ENCODE measurements around the gene UGT2B17. TPM values are rescaled to one million over a fixed set of nuclear protein-coding genes. Genes with fewer than 3 reads are reported as not detected.

Gene UGT2B17
- total and polyA plus RNA-seq, 2 of the 13 experiments (the other 11 are each of a cell fraction or from before 2014, with no cell fraction given): not detected

DNA sequence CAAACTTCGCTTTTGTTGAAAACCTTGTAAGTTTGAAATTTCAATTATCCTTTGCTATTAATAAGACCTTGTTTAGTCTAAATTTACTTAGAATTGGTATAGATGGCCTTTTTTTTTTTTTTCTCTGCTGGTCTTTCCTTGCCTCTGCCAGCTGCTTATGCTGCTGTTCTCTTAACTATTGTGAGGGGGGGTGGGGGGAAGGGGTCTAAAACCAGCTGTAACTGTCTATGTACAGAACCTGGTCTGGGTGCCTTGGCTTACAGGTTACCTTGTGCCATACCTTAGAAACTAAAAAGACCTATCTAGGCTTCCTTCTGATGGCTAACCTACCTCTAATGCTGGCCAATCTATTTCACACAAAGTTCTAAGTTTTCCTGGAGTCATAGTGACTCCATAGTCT lies 1.0 kb downstream of the UGT2B17 start:
- ATAC-seq: no peak
- Histone ChIP-seq H3K27ac (ENCODE audit: extremely low read length, insufficient read depth, low read length) (no peak overlapping the region), H4K20me1 (ENCODE audit: insufficient read depth, low read length) (no peaks in the 10 kb centered on the region), H3K4me1 (ENCODE audit: insufficient read depth, low read length) (no peaks in the 10 kb centered on the region), H3K9ac (ENCODE audit: insufficient read depth, low read depth, low read length) (no peak overlapping the region), H3K4me2 (ENCODE audit: low read depth, low read length) (no peak overlapping the region), H3K79me2 (ENCODE audit: insufficient read depth, low read length) (no peaks in the 10 kb centered on the region), H3K4me3 (replicated peaks in 1 of 3; ENCODE audit: insufficient read depth in 1 of 3, low read depth in 2 of 3, low read length in 3 of 3) (no peak overlapping the region), H3K36me3 (replicated peaks in 1 of 2; ENCODE audit: control insufficient read depth in 1 of 2, insufficient read depth in 2 of 2, low read length in 2 of 2) (no peaks in the 10 kb centered on the region), H3K9me3 (ENCODE audit: low read length) (no peaks in the 10 kb centered on the region), H2AFZ (ENCODE audit: low read length) (no peak overlapping the region), H3K27me3 (ENCODE audit: control insufficient read depth in 1 of 2, insufficient read depth in 2 of 2, low read length in 2 of 2) (no peaks in the 10 kb centered on the region)
- CTCF ChIA-PET (ENCODE audit: low intra/inter-chr PET ratio, low total read pairs): no interaction called here
- no peak for DNase-seq (ENCODE audit: low spot score)
- TF ChIP-seq ZNF292 (CRISPR knock-in tag; IDR thresholded peaks at IDR 0.05; ENCODE audit: borderline replicate concordance, low read depth): no peak
- no peak for TF ChIP-seq ZNF660 (CRISPR knock-in tag; IDR thresholded peaks at IDR 0.05; ENCODE audit: borderline replicate concordance, low read depth)
- TF ChIP-seq FOXP1 (IDR thresholded peaks at IDR 0.05): no peak
- TF ChIP-seq FOXP1 (CRISPR knock-in tag; IDR thresholded peaks at IDR 0.05): no peak
- no peak for TF ChIP-seq ZBTB10 (CRISPR knock-in tag; IDR thresholded peaks at IDR 0.05; ENCODE audit: borderline replicate concordance)
- BruUV-seq (replicated peaks): no TSS peak
- POLR2A ChIA-PET: no interaction called here
- FAIRE-seq: no peak
- WGBS (ENCODE audit: low lambda C conversion rate): 95% methylated on average over 1 of the region's 1 CpG
- in situ Hi-C loops (cut with HindIII; ENCODE audit: extremely low pct_ligation_motif_present, low pct_unique_long_range_greater_than_20kb) (no loop called here), intact Hi-C loops (cut with micrococcal nuclease; ENCODE audit: unreplicated experiment) (no loop called here)

DNA sequence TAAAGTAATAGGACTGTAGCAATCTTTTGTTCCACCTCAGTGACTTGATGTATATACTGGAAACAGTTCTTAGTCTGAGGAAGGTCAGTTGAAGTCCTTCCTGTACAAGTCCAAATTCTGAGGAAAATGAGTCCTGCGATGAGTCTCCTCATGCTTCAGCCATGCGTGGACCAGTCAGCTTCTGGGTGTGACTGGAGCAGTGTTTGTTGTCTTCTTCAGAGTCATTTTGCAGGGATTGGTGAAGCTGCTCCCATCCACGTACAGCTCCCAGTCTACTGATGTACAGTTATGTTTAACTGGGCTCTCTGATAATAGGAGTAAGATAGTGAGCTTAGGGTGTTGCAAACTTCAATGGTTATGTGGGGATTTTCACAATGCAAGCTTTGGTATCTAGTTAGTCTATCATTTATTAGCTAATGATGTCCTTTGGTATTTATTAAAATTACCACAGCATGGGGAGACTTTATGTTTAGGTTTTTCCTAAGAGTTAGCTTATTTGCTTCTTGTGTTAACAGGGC lies 3.4 kb downstream of the UGT2B17 start:
- ATAC-seq (no peak), DNase-seq (ENCODE audit: low spot score) (no peak), FAIRE-seq (no peak)
- ChIA-PET POLR2A (no interaction called here), CTCF (ENCODE audit: low intra/inter-chr PET ratio, low total read pairs) (no interaction called here)
- no peak overlapping the region for H3K27ac ChIP-seq (ENCODE audit: extremely low read length, insufficient read depth, low read length)
- no CpG with 5 or more reads among the region's 3 CpGs for WGBS (ENCODE audit: low lambda C conversion rate)
- H3K4me1 ChIP-seq (ENCODE audit: insufficient read depth, low read length): no peaks in the 10 kb centered on the region
- H3K9ac ChIP-seq (ENCODE audit: insufficient read depth, low read depth, low read length): no peak overlapping the region
- no peak overlapping the region for H2AFZ ChIP-seq (ENCODE audit: low read length)
- no TSS peak for BruUV-seq (replicated peaks)
- H3K4me2 ChIP-seq (ENCODE audit: low read depth, low read length): no peak overlapping the region
- H3K79me2 ChIP-seq (ENCODE audit: insufficient read depth, low read length): no peaks in the 10 kb centered on the region
- H4K20me1 ChIP-seq (ENCODE audit: insufficient read depth, low read length): no peaks in the 10 kb centered on the region
- in situ Hi-C loops (cut with HindIII; ENCODE audit: extremely low pct_ligation_motif_present, low pct_unique_long_range_greater_than_20kb): no loop called here
- intact Hi-C loops (cut with micrococcal nuclease; ENCODE audit: unreplicated experiment): no loop called here
- no peaks in the 10 kb centered on the region for H3K36me3 ChIP-seq (replicated peaks in 1 of 2; ENCODE audit: control insufficient read depth in 1 of 2, insufficient read depth in 2 of 2, low read length in 2 of 2)
- no peaks in the 10 kb centered on the region for H3K9me3 ChIP-seq (ENCODE audit: low read length)
- no peaks in the 10 kb centered on the region for H3K27me3 ChIP-seq (ENCODE audit: control insufficient read depth in 1 of 2, insufficient read depth in 2 of 2, low read length in 2 of 2)
- no peak overlapping the region for H3K4me3 ChIP-seq (replicated peaks in 1 of 3; ENCODE audit: insufficient read depth in 1 of 3, low read depth in 2 of 3, low read length in 3 of 3)
- no peak for TF ChIP-seq HINFP (CRISPR knock-in tag; IDR thresholded peaks at IDR 0.05; ENCODE audit: low read depth)
- TF ChIP-seq, protein P1, sequence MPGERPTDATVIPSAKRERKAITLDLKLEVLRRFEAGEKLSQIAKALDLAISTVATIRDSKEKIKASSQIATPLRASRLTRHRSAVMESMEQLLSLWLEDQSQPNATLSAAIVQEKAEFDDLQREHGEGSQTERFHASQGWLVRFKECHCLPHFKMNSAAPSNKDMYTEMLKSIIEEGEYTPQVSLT (CRISPR knock-in tag; IDR thresholded peaks at IDR 0.05; ENCODE audit: borderline replicate concordance, low read depth): no peak
- TF ChIP-seq ZNF598 (CRISPR knock-in tag; IDR thresholded peaks at IDR 0.05; ENCODE audit: borderline replicate concordance): no peak
- no peak for TF ChIP-seq ZNF563 (CRISPR knock-in tag; IDR thresholded peaks at IDR 0.05)
- TF ChIP-seq SATB2 (CRISPR knock-in tag; IDR thresholded peaks at IDR 0.05): no peak
- TF ChIP-seq ZNF616 (CRISPR knock-in tag; IDR thresholded peaks at IDR 0.05; ENCODE audit: low read depth): no peak
- no peak for TF ChIP-seq SAP130 (CRISPR knock-in tag; IDR thresholded peaks at IDR 0.05; ENCODE audit: low read depth)
- no peak for TF ChIP-seq ZSCAN31 (CRISPR knock-in tag; IDR thresholded peaks at IDR 0.05; ENCODE audit: low read depth)
- TF ChIP-seq IRX3 (CRISPR knock-in tag; IDR thresholded peaks at IDR 0.05; ENCODE audit: borderline replicate concordance, low read depth): no peak
- TF ChIP-seq ZNF333 (CRISPR knock-in tag; IDR thresholded peaks at IDR 0.05; ENCODE audit: borderline replicate concordance): no peak
- no peak for TF ChIP-seq DPF2 (CRISPR knock-in tag; IDR thresholded peaks at IDR 0.05; ENCODE audit: borderline replicate concordance, low read depth)

All from HepG2 (cell line).